Uterus (tissue), 4 donors: ENCODE data around the gene CA10. TPM values are rescaled to one million over a fixed set of nuclear protein-coding genes. Genes with fewer than 3 reads are reported as not detected.

ENCODE experiments used
- DNase-seq, 2 donors: peaks; one replicate each; pipeline ENCODE4 v3.0.0-alpha.2; 2019 to 2020
- H3K27ac ChIP-seq, 2 donors: fragments of 200-600 bp; sonication (generic); 1 replicate in 1 of 2; 2 replicates in 1 of 2; pipeline ENCODE4 v1.5.1; 2016 to 2018
- H3K27me3 ChIP-seq, 2 donors: fragments of 200-600 bp; sonication (generic); one replicate each; pipeline ENCODE4 v1.5.1; 2018 to 2019; ENCODE audit warnings: control low read depth in 1 of 2
- H3K36me3 ChIP-seq, 2 donors: fragments of 200-600 bp; sonication (generic); one replicate each; pipeline ENCODE4 v1.5.1; 2019; ENCODE audit warnings: control low read depth in 1 of 2
- H3K4me1 ChIP-seq, 2 donors: fragments of 200-600 bp; sonication (generic); one replicate each; pipeline ENCODE4 v1.5.1; 2018 to 2019; ENCODE audit warnings: control low read depth in 1 of 2
- H3K4me3 ChIP-seq, 2 donors: fragments of 200-600 bp; sonication (generic); 1 replicate in 1 of 2; 2 replicates in 1 of 2; pipeline ENCODE4 v1.5.1; 2018 to 2019; ENCODE audit warnings: mild to moderate bottlenecking in 1 of 2
- H3K9me3 ChIP-seq, 2 donors: fragments of 200-600 bp; sonication (generic); one replicate each; pipeline ENCODE4 v1.5.1; 2019; ENCODE audit warnings: control low read depth in 1 of 2
- CTCF ChIP-seq, 4 experiments: fragments of 200-600 bp in 2 of 4; fragments of 450-650 bp in 2 of 4; sonication (generic) in 2 of 4; IDR thresholded peaks; one replicate each; pipeline ENCODE4 v1.5.1; 2016 to 2019; ENCODE audit warnings: antibody characterized with exemption in 4 of 4, mild to moderate bottlenecking in 2 of 4, moderate library complexity in 1 of 4
- POLR2A ChIP-seq, 2 donors: fragments of 450-650 bp; IDR thresholded peaks; one replicate each; pipeline ENCODE4 v1.6.1; 2016; ENCODE audit warnings: antibody characterized with exemption in 2 of 2, mild to moderate bottlenecking in 1 of 2, moderate library complexity in 1 of 2
- intact Hi-C: fragments of 100-400 bp; cut with DNase I; formaldehyde crosslinking; loops from one replicate; pipeline ENCODE4 v1.15.1; 2023; ENCODE audit warnings: low total_unique reads
- total RNA-seq, 4 donors: library from RNA; depleted of rRNA in 3 of 4; stranded (reverse); fragments of >200 nt in 3 of 4; gene quantifications; one replicate each; pipeline versions ENCODE4 v1.1.0 to v1.2.4, GENCODE V29; 2014 to 2023
- donor health status: DM: yes; HTN: yes; CAD: no.

The CA10 gene
- total RNA-seq, 4 donors from 2014 or later: 5.3 TPM; not detected in 3

GRCh38 chr17:51751072-51751471, 407.4 kb downstream of the CA10 start:
- no peak for DNase-seq
- Histone ChIP-seq H3K27me3 (no peaks in the 10 kb centered on the region), H3K36me3 (no peaks in the 10 kb centered on the region), H3K4me3 (no peak overlapping the region), H3K27ac (no peak overlapping the region), H3K9me3 (no peaks in the 10 kb centered on the region), H3K4me1 (no peaks in the 10 kb centered on the region)
- intact Hi-C loops: no loop called here
- no peak for TF ChIP-seq POLR2A (IDR thresholded peaks at IDR 0.05)
- TF ChIP-seq CTCF (IDR thresholded peaks at IDR 0.05): no peak

GRCh38 chr17:51748749-51749604, 409.5 kb downstream of the CA10 start:
- no peak overlapping the region for H3K4me3 ChIP-seq
- intact Hi-C loops: no loop called here
- TF ChIP-seq POLR2A (IDR thresholded peaks at IDR 0.05) (no peak), CTCF (IDR thresholded peaks at IDR 0.05) (no peak)
- no peak for DNase-seq
- no peaks in the 10 kb centered on the region for H3K4me1 ChIP-seq
- no peaks in the 10 kb centered on the region for H3K36me3 ChIP-seq
- no peaks in the 10 kb centered on the region for H3K9me3 ChIP-seq
- H3K27ac ChIP-seq: no peak overlapping the region
- H3K27me3 ChIP-seq: no peaks in the 10 kb centered on the region

- intact Hi-C loops: no loop called here
- Histone ChIP-seq H3K27me3 (no peaks in the 10 kb centered on the region), H3K4me1 (no peaks in the 10 kb centered on the region), H3K27ac (no peak overlapping the region), H3K4me3 (no peak overlapping the region), H3K36me3 (no peaks in the 10 kb centered on the region), H3K9me3 (no peaks in the 10 kb centered on the region)
- no peak for TF ChIP-seq CTCF (IDR thresholded peaks at IDR 0.05)
- TF ChIP-seq POLR2A (IDR thresholded peaks at IDR 0.05): no peak
- DNase-seq: no peak
These were observed 412.1 kb downstream of the CA10 start for GRCh38 chr17:51746421-51746820.

- no peak overlapping the region for H3K4me3 ChIP-seq
- intact Hi-C loops: no loop called here
- H3K36me3 ChIP-seq: no peaks in the 10 kb centered on the region
- no peaks in the 10 kb centered on the region for H3K9me3 ChIP-seq
- no peak overlapping the region for H3K27ac ChIP-seq
- no peak for DNase-seq
- H3K4me1 ChIP-seq: no peaks in the 10 kb centered on the region
- H3K27me3 ChIP-seq: no peaks in the 10 kb centered on the region
- TF ChIP-seq POLR2A (IDR thresholded peaks at IDR 0.05): no peak
- no peak for TF ChIP-seq CTCF (IDR thresholded peaks at IDR 0.05)
These were observed 412.5 kb downstream of the CA10 start for GRCh38 chr17:51745993-51746392.

GRCh38 chr17:51743477-51743876, 415.0 kb downstream of the CA10 start:
- H3K4me1 ChIP-seq: no peaks in the 10 kb centered on the region
- H3K27ac ChIP-seq: no peak overlapping the region
- intact Hi-C loops: no loop called here
- TF ChIP-seq CTCF (IDR thresholded peaks at IDR 0.05): no peak
- TF ChIP-seq POLR2A (IDR thresholded peaks at IDR 0.05): no peak
- no peaks in the 10 kb centered on the region for H3K27me3 ChIP-seq
- H3K4me3 ChIP-seq: no peak overlapping the region
- H3K36me3 ChIP-seq: no peaks in the 10 kb centered on the region
- DNase-seq: no peak
- no peaks in the 10 kb centered on the region for H3K9me3 ChIP-seq
